Pancreas (tissue), 10 donors: ENCODE results near the gene LRRC40. TPM values are rescaled to one million over a fixed set of nuclear protein-coding genes. Genes with fewer than 3 reads are reported as not detected.

Source experiments
- ATAC-seq, 4 donors: fragments of 200-7000 bp; cut with Tn5 transposase; one replicate each; pipeline versions ENCODE4 v1.8.0 to v1.9.1; 2020; ENCODE audit warnings: mild to moderate bottlenecking in 4 of 4, moderate library complexity in 4 of 4
- DNase-seq, 6 donors: peaks; one replicate each; pipeline ENCODE4 v3.0.0-alpha.2; 2020
- FAIRE-seq: peaks from 2 replicates; lab custom pipeline; 2012; peaks lifted over from hg19 to GRCh38; lab: Jason Lieb, UNC
- H3K27ac ChIP-seq, 4 donors: fragments of 200-600 bp; sonication (generic); 1 replicate in 3 of 4; 2 replicates in 1 of 4; pipeline versions ENCODE4 v1.5.0 to v1.8.0; 2020
- H3K27me3 ChIP-seq, 4 donors: fragments of 200-600 bp; one replicate each; pipeline ENCODE4 v1.8.0; 2021
- H3K36me3 ChIP-seq, 3 donors: fragments of 200-600 bp; sonication (generic) in 1 of 3; one replicate each; pipeline versions ENCODE4 v1.5.0 to v1.8.0; 2020 to 2021
- H3K4me1 ChIP-seq, 3 donors: fragments of 200-600 bp; one replicate each; pipeline ENCODE4 v1.8.0; 2021
- H3K4me3 ChIP-seq, 4 donors: fragments of 200-600 bp; sonication (generic) in 2 of 4; one replicate each; pipeline versions ENCODE4 v1.5.0 to v1.8.0; 2020 to 2021
- H3K9me3 ChIP-seq, 4 donors: fragments of 200-600 bp; one replicate each; pipeline ENCODE4 v1.8.0; 2021
- WGBS, 2 donors: extraction: QIAGEN DNeasy Blood & Tissue Kit; methylation state at CpG; one replicate each; pipeline ENCODE4 v1.1.7; 2013; 5-methylcytosine and 5-hydroxymethylcytosine counted together
- intact Hi-C, 3 donors: fragments of 100-400 bp; cut with DNase I; formaldehyde crosslinking; loops; one replicate each; pipeline versions ENCODE4 v1.11.1 to v1.14.2; 2022
- polyA plus RNA-seq, 2 donors: library from polyadenylated mRNA; stranded (reverse); fragments of 200-250 nt; gene quantifications; one replicate each; pipeline ENCODE4 v1.2.3, GENCODE V29; 2013
- total RNA-seq, 6 donors: library from RNA; stranded (reverse); fragmentation: NEBNext Ultra II Directional in 4 of 6; extraction: Animal tissue kit (Norgen Biotek cat#: 25700) in 4 of 6; gene quantifications; one replicate each; pipeline versions ENCODE4 v1.2.1 to v1.2.4, GENCODE V29; 2021 to 2023
- TF ChIP-seq, protein P1 (sequence below), 4 donors: fragments of 200-600 bp; sonication (generic) in 3 of 4; IDR thresholded peaks; one replicate each; pipeline versions ENCODE4 v1.5.0 to v1.8.0; 2021; ENCODE audit warnings: antibody characterized with exemption in 4 of 4
- donor health status: healthy with polysubstance abuse.
- donor health status: DM: no; HTN: no; CAD: no; lungs with moderate emphysema.
- donor health status: DM: no; HTN: no; CAD: no.
- donor health status: control.
- donor health status: control.
- donor health status: Bipolar disorder and iron deficiency.
- donor health status: DM: yes; HTN: yes; CAD: no.
- donor health status: DM: no; HTN: no; CAD: no.
- donor health status: DM: no; HTN: no; CAD: no.
- donor health status: DM: yes; HTN: yes; CAD: no.

Gene LRRC40
- total and polyA plus RNA-seq, 8 donors, result 2.8 to 5.7 (median 3.8) TPM

DNA sequence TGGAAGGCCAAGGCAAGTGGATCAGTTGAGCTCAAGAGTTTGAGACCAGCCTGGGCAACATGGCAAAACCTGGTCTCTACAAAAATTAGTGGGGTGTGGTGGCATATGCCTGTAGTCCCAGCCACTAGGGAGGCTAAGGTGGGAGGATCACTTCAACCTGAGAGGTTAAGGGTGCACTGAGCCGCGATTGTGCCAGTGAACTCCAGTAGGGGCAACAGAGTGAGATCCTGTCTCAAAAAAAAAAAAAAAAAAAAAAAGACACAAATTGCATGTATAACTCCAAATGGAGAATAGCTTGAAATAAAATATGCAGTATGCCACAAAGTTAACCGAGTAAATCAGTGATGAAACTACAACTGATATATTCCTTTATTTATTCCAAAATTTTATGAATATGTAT, 51.6 kb downstream of the LRRC40 start:
- Histone ChIP-seq H3K4me3 (no peak overlapping the region), H3K36me3 (no peaks in the 10 kb centered on the region), H3K9me3 (no peaks in the 10 kb centered on the region), H3K4me1 (no peaks in the 10 kb centered on the region), H3K27ac (no peak overlapping the region), H3K27me3 (no peaks in the 10 kb centered on the region)
- FAIRE-seq, result no peak
- WGBS, 2 donors, result 90 to 98% methylated on average over 3 of the region's 3 CpGs
- no peak for DNase-seq
- TF ChIP-seq, protein P1, sequence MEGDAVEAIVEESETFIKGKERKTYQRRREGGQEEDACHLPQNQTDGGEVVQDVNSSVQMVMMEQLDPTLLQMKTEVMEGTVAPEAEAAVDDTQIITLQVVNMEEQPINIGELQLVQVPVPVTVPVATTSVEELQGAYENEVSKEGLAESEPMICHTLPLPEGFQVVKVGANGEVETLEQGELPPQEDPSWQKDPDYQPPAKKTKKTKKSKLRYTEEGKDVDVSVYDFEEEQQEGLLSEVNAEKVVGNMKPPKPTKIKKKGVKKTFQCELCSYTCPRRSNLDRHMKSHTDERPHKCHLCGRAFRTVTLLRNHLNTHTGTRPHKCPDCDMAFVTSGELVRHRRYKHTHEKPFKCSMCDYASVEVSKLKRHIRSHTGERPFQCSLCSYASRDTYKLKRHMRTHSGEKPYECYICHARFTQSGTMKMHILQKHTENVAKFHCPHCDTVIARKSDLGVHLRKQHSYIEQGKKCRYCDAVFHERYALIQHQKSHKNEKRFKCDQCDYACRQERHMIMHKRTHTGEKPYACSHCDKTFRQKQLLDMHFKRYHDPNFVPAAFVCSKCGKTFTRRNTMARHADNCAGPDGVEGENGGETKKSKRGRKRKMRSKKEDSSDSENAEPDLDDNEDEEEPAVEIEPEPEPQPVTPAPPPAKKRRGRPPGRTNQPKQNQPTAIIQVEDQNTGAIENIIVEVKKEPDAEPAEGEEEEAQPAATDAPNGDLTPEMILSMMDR (IDR thresholded peaks at IDR 0.05), result no peak
- ATAC-seq, result no peak
- intact Hi-C loops, result no loop called here

DNA sequence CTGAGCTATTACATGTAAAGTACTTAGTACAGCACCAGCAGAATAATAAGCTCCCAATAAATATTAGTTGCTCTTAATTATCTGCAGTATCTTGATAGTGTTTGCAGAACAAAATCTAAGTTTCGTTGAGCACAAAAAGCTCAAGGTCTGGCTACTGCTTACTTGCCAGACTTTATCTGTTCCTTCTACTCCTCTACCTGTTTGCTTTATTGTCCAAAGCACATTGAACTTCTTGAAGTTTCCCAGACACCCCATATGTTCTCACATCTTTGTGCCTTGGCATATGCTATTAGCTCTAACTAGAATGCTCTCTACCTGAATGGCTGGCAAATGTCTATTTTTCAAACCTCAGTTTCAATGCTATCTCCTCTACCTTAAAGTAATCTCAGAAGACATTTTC, 54.9 kb downstream of the LRRC40 start:
- Histone ChIP-seq H3K4me3 (no peak overlapping the region), H3K27ac (no peak overlapping the region), H3K4me1 (no peaks in the 10 kb centered on the region), H3K27me3 (no peaks in the 10 kb centered on the region), H3K36me3 (no peaks in the 10 kb centered on the region), H3K9me3 (no peaks in the 10 kb centered on the region)
- TF ChIP-seq, protein P1 (IDR thresholded peaks at IDR 0.05), result no peak
- intact Hi-C loops, result no loop called here
- no peak for DNase-seq
- no peak for FAIRE-seq
- ATAC-seq, result peak in 2 of 4 donors; percentile 51 to 53
- 44 to 47% methylated on average over 1 of the region's 1 CpG for WGBS, 2 donors

DNA sequence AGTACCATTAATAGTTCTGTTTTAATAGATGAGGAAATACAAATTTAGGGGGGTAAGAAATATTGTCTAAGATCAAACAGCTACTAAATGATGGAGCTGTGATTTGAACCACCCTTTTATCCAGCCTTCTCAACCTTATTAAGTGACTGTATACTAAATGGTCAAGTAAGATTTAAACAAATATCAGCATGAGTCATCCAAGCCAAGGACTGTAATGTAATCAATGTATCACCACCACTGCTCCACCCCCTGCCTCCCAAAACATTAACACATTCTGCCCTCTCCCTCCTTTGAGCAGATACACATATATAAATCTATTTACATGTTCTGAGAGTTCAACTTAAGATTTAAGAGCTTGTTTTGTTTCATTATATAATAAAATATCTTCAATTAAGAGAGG, 58.9 kb downstream of the LRRC40 start:
- Histone ChIP-seq H3K4me1 (no peaks in the 10 kb centered on the region), H3K36me3 (peaks cover 0 to 3% (median 0%) of the 10 kb centered on the region in 3 donors), H3K27ac (no peak overlapping the region), H3K9me3 (no peaks in the 10 kb centered on the region), H3K4me3 (no peak overlapping the region), H3K27me3 (no peaks in the 10 kb centered on the region)
- no peak for DNase-seq
- ATAC-seq, result peak in 1 of 4 donors; percentile 51
- FAIRE-seq, result no peak
- intact Hi-C loops, result no loop called here
- TF ChIP-seq, protein P1 (IDR thresholded peaks at IDR 0.05), result no peak

DNA sequence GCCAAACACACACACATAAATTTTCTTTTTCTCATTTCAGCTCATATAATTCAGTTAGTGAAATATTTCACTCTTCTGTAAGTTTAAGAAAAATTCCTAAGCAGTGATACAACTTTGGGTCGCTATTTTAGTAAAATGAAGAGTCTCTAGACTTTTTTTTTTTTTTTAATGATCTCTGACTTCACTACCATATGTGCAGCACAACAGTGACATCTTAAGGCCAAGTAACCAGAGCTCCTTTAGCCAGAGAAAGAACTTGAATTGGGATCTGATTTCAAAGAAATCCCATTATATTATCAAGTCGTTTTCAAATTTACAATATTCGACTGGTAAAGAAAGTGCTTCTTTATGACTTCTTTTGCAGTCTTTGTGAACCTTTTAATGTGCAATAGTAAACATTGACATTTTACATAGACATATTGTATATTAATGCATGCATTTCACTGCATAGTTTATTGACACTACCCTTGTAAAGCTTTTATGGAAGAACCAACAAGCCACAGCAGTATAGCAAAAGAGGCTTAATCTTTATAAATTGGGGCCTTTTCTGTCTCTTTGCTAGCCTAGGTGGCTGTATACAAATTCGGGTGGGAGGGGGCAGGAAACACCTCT, 62.2 kb downstream of the LRRC40 start:
- no peaks in the 10 kb centered on the region for H3K9me3 ChIP-seq
- H3K36me3 ChIP-seq, result peaks cover 0 to 3% (median 0%) of the 10 kb centered on the region in 3 donors
- WGBS, 2 donors, result 57 to 69% methylated on average over 4 of the region's 4 CpGs
- no peaks in the 10 kb centered on the region for H3K27me3 ChIP-seq
- H3K4me3 ChIP-seq, result no peak overlapping the region
- no peak for ATAC-seq
- intact Hi-C loops, result no loop called here
- no peak overlapping the region for H3K27ac ChIP-seq
- DNase-seq, result no peak
- FAIRE-seq, result no peak
- TF ChIP-seq, protein P1 (IDR thresholded peaks at IDR 0.05), result no peak
- H3K4me1 ChIP-seq, result no peaks in the 10 kb centered on the region

DNA sequence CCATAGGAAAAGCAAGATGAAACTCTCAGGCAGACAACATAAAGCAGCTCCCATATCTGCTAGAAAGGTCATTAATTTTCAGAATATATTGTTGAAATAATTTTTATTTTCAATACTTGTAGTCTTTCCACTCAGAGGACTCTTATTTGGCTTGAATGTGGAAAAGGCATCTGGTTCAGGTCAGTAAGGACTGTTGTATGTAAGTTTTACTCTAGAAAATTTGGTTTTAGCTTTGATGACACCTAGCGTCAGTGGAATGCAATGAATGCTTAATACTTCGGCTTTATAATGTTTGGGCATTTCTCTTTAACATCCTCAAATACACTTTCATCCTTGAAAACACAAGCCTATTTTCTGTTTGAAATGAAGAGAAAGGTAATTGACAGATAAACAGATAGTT, 63.3 kb downstream of the LRRC40 start:
- H3K4me3 ChIP-seq, result no peak overlapping the region
- H3K36me3 ChIP-seq, result peaks cover 0 to 3% (median 0%) of the 10 kb centered on the region in 3 donors
- FAIRE-seq (no peak), DNase-seq (no peak), ATAC-seq (no peak)
- H3K27me3 ChIP-seq, result no peaks in the 10 kb centered on the region
- TF ChIP-seq, protein P1 (IDR thresholded peaks at IDR 0.05), result no peak
- no peaks in the 10 kb centered on the region for H3K9me3 ChIP-seq
- H3K27ac ChIP-seq, result no peak overlapping the region
- no peaks in the 10 kb centered on the region for H3K4me1 ChIP-seq
- intact Hi-C loops, result no loop called here
- 43 to 72% methylated on average over 2 of the region's 2 CpGs for WGBS, 2 donors
